H9 (cell line): Measurements from ENCODE around the gene DNAH8. TPM values are rescaled to one million over a fixed set of nuclear protein-coding genes. Genes with fewer than 3 reads are reported as not detected.

Experiments used
- DNase-seq: peaks from one replicate; pipeline ENCODE4 v3.0.0-alpha.2; 2017
- H2AFZ ChIP-seq: one replicate; pipeline ENCODE4 v1.6.1; 2013; ENCODE audit warnings: mild to moderate bottlenecking, low read length, control low read depth, moderate library complexity
- H2AK5ac ChIP-seq: 2 replicates; pipeline ENCODE4 v1.6.1; 2013; ENCODE audit warnings: low read length, control low read depth, mixed read lengths; ENCODE audit not compliant: insufficient read length
- H2BK120ac ChIP-seq: one replicate; pipeline ENCODE4 v1.6.1; 2013; ENCODE audit warnings: low read depth, mild to moderate bottlenecking, low read length, control low read depth, inconsistent platforms; ENCODE audit not compliant: poor library complexity, severe bottlenecking
- H2BK12ac ChIP-seq: 2 replicates; pipeline ENCODE4 v1.6.1; 2013; ENCODE audit warnings: low read length, control low read depth, mixed read lengths, low read depth; ENCODE audit not compliant: insufficient read length
- H2BK15ac ChIP-seq: 2 replicates; pipeline ENCODE4 v1.6.1; 2013; ENCODE audit warnings: low read depth, low read length, control low read depth
- H2BK20ac ChIP-seq: one replicate; pipeline ENCODE4 v1.6.1; 2013; ENCODE audit warnings: low read depth, mild to moderate bottlenecking, low read length, control low read depth, inconsistent platforms; ENCODE audit not compliant: poor library complexity, severe bottlenecking
- H2BK5ac ChIP-seq: 2 replicates; pipeline ENCODE4 v1.6.1; 2013; ENCODE audit warnings: low read length, control low read depth, mixed read lengths; ENCODE audit not compliant: insufficient read length
- H3K14ac ChIP-seq: 2 replicates; pipeline ENCODE4 v1.6.1; 2013; ENCODE audit warnings: low read length, control low read depth; ENCODE audit not compliant: insufficient read depth
- H3K18ac ChIP-seq: 2 replicates; pipeline ENCODE4 v1.6.1; 2013; ENCODE audit warnings: low read depth, mild to moderate bottlenecking, mixed read lengths, low read length, control low read depth; ENCODE audit not compliant: insufficient read length
- H3K23ac ChIP-seq: 2 replicates; pipeline ENCODE4 v1.6.1; 2013; ENCODE audit warnings: low read length, control low read depth, mixed read lengths, low read depth; ENCODE audit not compliant: insufficient read length
- H3K23me2 ChIP-seq: 2 replicates; pipeline ENCODE4 v1.6.1; 2013; ENCODE audit warnings: low read depth, mild to moderate bottlenecking, mixed read lengths, low read length, control low read depth; ENCODE audit not compliant: insufficient read length, poor library complexity, severe bottlenecking
- H3K27ac ChIP-seq: 2 replicates; pipeline ENCODE4 v1.5.1; 2013; ENCODE audit warnings: low read length, control low read depth, mixed read lengths, low read depth; ENCODE audit not compliant: insufficient read length
- H3K27me3 ChIP-seq: 2 replicates; pipeline ENCODE4 v1.6.1; 2013; ENCODE audit warnings: low read length, control low read depth, inconsistent platforms; ENCODE audit not compliant: insufficient read depth
- H3K4ac ChIP-seq: 2 replicates; pipeline ENCODE4 v1.6.1; 2013; ENCODE audit warnings: low read depth, mild to moderate bottlenecking, control low read depth, inconsistent platforms, low read length, moderate library complexity
- H3K4me1 ChIP-seq: 2 replicates; pipeline ENCODE4 v1.6.1; 2013; ENCODE audit warnings: low read length, control low read depth, inconsistent platforms; ENCODE audit not compliant: insufficient read depth
- H3K4me2 ChIP-seq: 2 replicates; pipeline ENCODE4 v1.6.1; 2013; ENCODE audit warnings: low read length, control low read depth, mixed read lengths; ENCODE audit not compliant: insufficient read length, insufficient read depth
- H3K56ac ChIP-seq: 2 replicates; pipeline ENCODE4 v1.6.1; 2013; ENCODE audit warnings: low read depth, mild to moderate bottlenecking, mixed read lengths, low read length, control low read depth; ENCODE audit not compliant: insufficient read length
- H3K79me1 ChIP-seq: 2 replicates; pipeline ENCODE4 v1.6.1; 2013; ENCODE audit warnings: low read depth, mild to moderate bottlenecking, moderate library complexity, low read length, control low read depth, inconsistent platforms; ENCODE audit not compliant: insufficient read depth, poor library complexity, severe bottlenecking
- H3K79me2 ChIP-seq: 2 replicates; pipeline ENCODE4 v1.6.1; 2013; ENCODE audit warnings: low read length, control low read depth, inconsistent platforms; ENCODE audit not compliant: insufficient read depth
- H3K9ac ChIP-seq: 2 replicates; pipeline ENCODE4 v1.6.1; 2013; ENCODE audit warnings: low read length, control low read depth, mixed read lengths; ENCODE audit not compliant: insufficient read length; ENCODE audit errors: extremely low read depth
- H3K9me3 ChIP-seq: one replicate; pipeline ENCODE4 v1.6.1; 2013; ENCODE audit warnings: low read depth, low read length, inconsistent platforms; ENCODE audit not compliant: control insufficient read depth
- H3T11ph ChIP-seq: one replicate; pipeline ENCODE4 v1.6.1; 2013; ENCODE audit warnings: mild to moderate bottlenecking, low read length, control low read depth, inconsistent platforms
- H4K20me1 ChIP-seq: one replicate; pipeline ENCODE4 v1.6.1; 2013; ENCODE audit not compliant: control insufficient read depth, insufficient read length, insufficient read depth
- H4K5ac ChIP-seq: 2 replicates; pipeline ENCODE4 v1.6.1; 2013; ENCODE audit warnings: low read depth, mild to moderate bottlenecking, mixed read lengths, low read length, control low read depth; ENCODE audit not compliant: insufficient read length
- H4K8ac ChIP-seq: replicated peaks from 2 replicates; pipeline ENCODE4 v1.6.1; 2013; ENCODE audit warnings: low read length, control low read depth, mixed read lengths, low read depth; ENCODE audit not compliant: insufficient read length
- H4K91ac ChIP-seq: 2 replicates; pipeline ENCODE4 v1.6.1; 2013; ENCODE audit warnings: low read depth, mild to moderate bottlenecking, moderate library complexity, mixed read lengths, low read length, control low read depth; ENCODE audit not compliant: insufficient read length
- H3K27ac Mint-ChIP-seq, 3 experiments: 2 replicates in 2 of 3; 3 replicates in 1 of 3; pipeline ENCODE4 v1.8.0; 2020 to 2021; ENCODE audit warnings: mixed read lengths in 3 of 3, mild to moderate bottlenecking in 1 of 3, moderate library complexity in 1 of 3
- H3K27me3 Mint-ChIP-seq: 2 replicates; pipeline ENCODE4 v1.8.0; 2021; ENCODE audit warnings: low read depth, mild to moderate bottlenecking, moderate library complexity, mixed read lengths
- H3K36me3 Mint-ChIP-seq, 3 experiments: 2 replicates in 2 of 3; 3 replicates in 1 of 3; pipeline ENCODE4 v1.8.0; 2020 to 2021; ENCODE audit warnings: low read depth in 3 of 3, mixed read lengths in 3 of 3; ENCODE audit not compliant: insufficient read depth in 1 of 3
- H3K4me1 Mint-ChIP-seq, 2 experiments: 2 replicates each; pipeline ENCODE4 v1.8.0; 2020; ENCODE audit warnings: mixed read lengths in 2 of 2
- H3K4me3 Mint-ChIP-seq, 2 experiments: 2 replicates in 1 of 2; 3 replicates in 1 of 2; pipeline ENCODE4 v1.8.0; 2020 to 2021; ENCODE audit warnings: mild to moderate bottlenecking in 2 of 2, mixed read lengths in 2 of 2, moderate library complexity in 1 of 2
- H3K9me3 Mint-ChIP-seq, 2 experiments: 2 replicates in 1 of 2; 3 replicates in 1 of 2; pipeline ENCODE4 v1.8.0; 2020; ENCODE audit warnings: mild to moderate bottlenecking in 2 of 2, mixed read lengths in 2 of 2, moderate library complexity in 1 of 2
- CTCF ChIP-seq: fragments of 200-600 bp; sonication (generic); conservative IDR thresholded peaks from 3 replicates; pipeline ENCODE4 v1.8.0; 2021; ENCODE audit warnings: antibody characterized with exemption, mild to moderate bottlenecking
- WGBS: extraction: QIAGEN DNeasy Blood & Tissue Kit; methylation state at CpG from one replicate; pipeline ENCODE4 v1.1.7; 2013; ENCODE audit warnings: missing lambda C conversion rate, low lambda C conversion rate, mixed read lengths; ENCODE audit not compliant: insufficient read length; ENCODE audit errors: extremely low coverage; 5-methylcytosine and 5-hydroxymethylcytosine counted together
- total RNA-seq: library from RNA; stranded (reverse); gene quantifications from 2 replicates; pipeline ENCODE4 v1.2.1, GENCODE V29; 2021

Gene DNAH8
- total RNA-seq, 1 experiment from 2014 or later: not detected

- H3K56ac ChIP-seq: no peak overlapping the region
Observed at GRCh38 chr6:38846361-38846760, 131.2 kb downstream of the DNAH8 start.

More at GRCh38 chr6:38846361-38846760, 131.2 kb downstream of the DNAH8 start:
- no peak for TF ChIP-seq CTCF
- no peak overlapping the region for H2BK12ac ChIP-seq
- no peak overlapping the region for H3T11ph ChIP-seq
- no peak overlapping the region for H3K23ac ChIP-seq
- H4K8ac ChIP-seq: no peak overlapping the region
- no peak overlapping the region for H3K27ac ChIP-seq
- H4K91ac ChIP-seq: no peak overlapping the region
- no peak overlapping the region for H2AK5ac ChIP-seq
- Mint-ChIP-seq H3K9me3 (no peaks in the 10 kb centered on the region), H3K36me3 (no peaks in the 10 kb centered on the region; a peak in 1 of 7 replicates), H3K27me3 (0 out of 2 replicates have a peak, but pooled peaks cover 1% of the 10 kb centered on the region), H3K27ac (no peak overlapping the region), H3K4me1 (peaks cover 7 to 13% of the 10 kb centered on the region in 2 experiments), H3K4me3 (no peak overlapping the region)
- H3K79me2 ChIP-seq: no peaks in the 10 kb centered on the region
- no peak overlapping the region for H3K4ac ChIP-seq
- H2BK15ac ChIP-seq: no peak overlapping the region
- no peak overlapping the region for H3K9ac ChIP-seq
- H4K5ac ChIP-seq: no peak overlapping the region
- H2AFZ ChIP-seq: no peak overlapping the region
- H2BK20ac ChIP-seq: no peak overlapping the region
- no peaks in the 10 kb centered on the region for H3K27me3 ChIP-seq
- no peaks in the 10 kb centered on the region for H3K9me3 ChIP-seq
- no CpG with 5 or more reads among the region's 3 CpGs for WGBS
- no peak overlapping the region for H2BK5ac ChIP-seq
- H3K14ac ChIP-seq: no peak overlapping the region
- H3K23me2 ChIP-seq: no peaks in the 10 kb centered on the region
- H3K4me2 ChIP-seq: no peak overlapping the region
- H3K18ac ChIP-seq: no peak overlapping the region
- no peaks in the 10 kb centered on the region for H3K79me1 ChIP-seq
- no peak overlapping the region for H2BK120ac ChIP-seq
- H3K4me1 ChIP-seq: no peaks in the 10 kb centered on the region
- no peaks in the 10 kb centered on the region for H4K20me1 ChIP-seq
- no peak for DNase-seq
